ENCODE measurements around the gene NLRP9.

NLRP9 gene

DNA sequence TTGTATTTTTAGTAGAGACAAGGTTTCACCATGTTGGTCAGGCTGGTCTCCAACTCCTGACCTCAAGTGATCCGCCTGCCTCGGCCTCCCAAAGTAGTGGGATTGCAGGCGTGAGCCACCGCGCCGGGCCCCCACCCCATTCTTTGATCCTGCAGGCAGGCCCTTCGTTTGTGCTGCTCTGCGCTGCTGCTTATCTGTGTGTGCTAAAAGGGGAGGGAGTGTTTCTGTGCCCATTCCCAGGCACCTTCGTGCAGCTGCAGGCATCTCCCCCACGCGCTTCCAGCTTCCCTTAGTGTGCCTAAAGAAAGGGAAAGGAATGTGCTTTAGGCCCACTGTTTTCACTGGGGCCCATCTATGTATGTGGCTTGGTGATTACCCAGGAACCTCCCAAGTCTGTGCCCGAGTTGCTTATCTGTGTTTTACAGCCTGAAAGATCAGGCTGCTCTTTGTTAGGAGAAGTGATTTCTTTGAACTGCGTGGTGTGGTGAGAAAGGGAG is 36.0 kb downstream of the NLRP9 start:
- no peak for DNase-seq

GRCh38 chr19:55700813-55701212 is 37.4 kb downstream of the NLRP9 start:
- DNase-seq, result no peak

GRCh38 chr19:55699221-55699620 is 39.0 kb downstream of the NLRP9 start:
- DNase-seq, result no peak

DNA sequence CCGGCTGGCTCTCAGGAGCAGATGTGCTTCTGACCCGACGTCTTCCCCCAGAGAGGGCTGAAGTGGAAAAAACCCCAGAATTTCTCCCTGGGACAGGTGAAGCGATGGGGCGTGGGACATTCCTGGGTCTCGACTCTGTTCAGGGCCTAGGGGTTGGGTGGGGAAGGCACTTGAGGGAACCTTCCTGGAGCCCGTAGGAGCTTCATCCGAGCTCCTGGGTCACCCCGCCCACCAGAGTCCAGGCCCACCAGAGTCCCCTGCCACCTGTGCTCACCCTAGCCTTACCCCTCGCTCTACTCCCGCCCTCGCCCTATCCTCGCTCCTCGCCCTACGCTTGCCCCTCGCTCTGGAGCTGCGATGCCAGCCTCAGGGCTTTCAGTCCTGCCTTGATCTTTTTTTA is 39.9 kb downstream of the NLRP9 start:
- DNase-seq, result no peak

DNA sequence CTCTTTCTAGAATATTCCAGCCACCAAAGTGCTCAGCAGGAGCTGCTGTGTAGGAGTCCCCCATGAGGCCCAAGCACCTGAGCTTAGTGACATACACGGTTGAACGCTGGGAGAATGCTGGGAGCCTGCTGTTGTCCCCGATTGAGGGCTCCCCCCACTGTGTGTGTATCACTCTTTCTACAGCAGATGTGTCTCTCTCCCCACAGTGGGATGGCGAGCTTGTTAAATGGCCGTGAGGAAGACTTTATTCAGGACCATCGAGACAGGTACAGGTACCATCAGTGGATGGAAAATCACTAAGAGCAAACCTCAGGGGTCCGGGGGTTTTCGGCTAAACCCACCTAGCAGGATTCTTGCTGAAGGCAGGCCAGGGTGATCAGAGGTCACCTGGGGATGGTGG is 40.5 kb downstream of the NLRP9 start:
- no peak for DNase-seq

- no peak for DNase-seq
Observed at GRCh38 chr19:55697069-55697440, 41.1 kb downstream of the NLRP9 start.

DNA sequence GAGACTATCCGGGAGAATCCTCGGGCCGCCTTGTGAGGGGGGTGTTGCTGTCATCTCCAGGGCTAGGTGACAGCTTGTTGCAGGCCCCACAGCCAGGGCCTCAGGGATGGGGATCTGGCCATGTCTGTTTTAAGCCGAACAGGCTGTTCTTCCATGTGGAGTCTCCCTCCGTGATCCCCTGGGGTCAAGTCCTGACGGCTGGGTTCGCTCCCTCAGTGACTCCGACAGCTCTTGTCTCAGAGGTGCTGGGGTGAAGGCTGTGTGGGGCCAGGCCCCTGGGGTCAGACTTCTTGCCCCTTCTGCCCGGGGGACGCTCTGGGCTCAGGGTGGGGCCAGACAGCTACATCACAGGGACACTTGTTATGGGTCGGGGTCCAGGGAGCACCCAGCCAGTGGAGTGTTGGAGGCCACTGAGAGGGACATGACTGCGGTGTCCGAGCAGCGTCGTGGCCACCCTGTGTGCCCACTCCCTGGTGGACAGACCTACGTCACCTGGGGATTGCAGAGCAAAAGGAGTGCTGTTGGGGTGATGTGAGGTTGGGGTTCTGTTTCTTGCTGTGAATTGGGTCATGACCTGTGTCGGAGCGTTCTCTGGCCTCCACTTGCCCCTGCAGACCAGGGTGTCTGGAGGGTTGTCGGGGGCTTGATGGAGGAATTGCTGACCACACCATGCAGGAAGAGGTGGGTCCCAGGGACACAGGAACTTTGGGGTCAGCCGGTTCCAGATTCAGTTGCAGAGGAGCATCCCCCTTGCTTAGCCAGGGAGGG is 41.7 kb downstream of the NLRP9 start:
- DNase-seq, result no peak

DNA sequence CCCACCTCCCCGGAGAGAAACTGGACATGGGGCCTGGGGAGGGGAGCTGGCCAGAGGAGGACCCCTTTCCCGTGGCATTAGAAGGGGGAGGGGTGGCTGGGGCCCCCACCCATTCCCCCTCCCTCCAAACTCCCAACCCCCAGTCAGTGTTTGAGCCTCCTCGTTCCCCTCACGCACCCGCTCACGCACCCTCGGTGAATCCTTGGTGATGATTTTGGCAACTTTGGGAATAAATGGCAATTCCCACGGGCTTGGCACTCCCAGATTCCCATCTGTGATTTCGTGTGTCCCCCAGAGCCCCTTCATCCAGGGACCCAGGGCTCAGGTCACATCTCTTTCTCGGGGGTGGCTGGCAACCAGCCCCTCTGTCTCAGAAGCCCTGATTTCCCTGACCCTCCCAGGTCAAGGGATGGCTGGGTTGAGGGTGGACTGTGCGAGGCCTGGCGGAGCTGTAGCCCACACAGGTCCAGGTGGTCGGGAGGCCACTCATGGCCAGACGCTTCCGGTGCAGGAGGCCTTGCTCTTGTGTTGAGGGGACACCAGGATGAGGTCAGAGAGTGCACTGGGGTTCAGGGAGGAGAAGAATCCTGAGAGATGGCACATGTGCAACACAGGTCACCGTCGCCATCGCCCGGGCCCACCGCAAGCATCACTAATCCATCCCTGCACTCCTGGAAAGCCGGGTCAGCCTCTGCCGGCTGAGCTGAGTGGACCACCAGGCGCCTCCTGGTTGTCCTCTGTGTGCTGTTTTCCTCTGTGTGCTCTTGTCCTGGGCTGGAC is 42.5 kb downstream of the NLRP9 start:
- no peak for DNase-seq

DNA sequence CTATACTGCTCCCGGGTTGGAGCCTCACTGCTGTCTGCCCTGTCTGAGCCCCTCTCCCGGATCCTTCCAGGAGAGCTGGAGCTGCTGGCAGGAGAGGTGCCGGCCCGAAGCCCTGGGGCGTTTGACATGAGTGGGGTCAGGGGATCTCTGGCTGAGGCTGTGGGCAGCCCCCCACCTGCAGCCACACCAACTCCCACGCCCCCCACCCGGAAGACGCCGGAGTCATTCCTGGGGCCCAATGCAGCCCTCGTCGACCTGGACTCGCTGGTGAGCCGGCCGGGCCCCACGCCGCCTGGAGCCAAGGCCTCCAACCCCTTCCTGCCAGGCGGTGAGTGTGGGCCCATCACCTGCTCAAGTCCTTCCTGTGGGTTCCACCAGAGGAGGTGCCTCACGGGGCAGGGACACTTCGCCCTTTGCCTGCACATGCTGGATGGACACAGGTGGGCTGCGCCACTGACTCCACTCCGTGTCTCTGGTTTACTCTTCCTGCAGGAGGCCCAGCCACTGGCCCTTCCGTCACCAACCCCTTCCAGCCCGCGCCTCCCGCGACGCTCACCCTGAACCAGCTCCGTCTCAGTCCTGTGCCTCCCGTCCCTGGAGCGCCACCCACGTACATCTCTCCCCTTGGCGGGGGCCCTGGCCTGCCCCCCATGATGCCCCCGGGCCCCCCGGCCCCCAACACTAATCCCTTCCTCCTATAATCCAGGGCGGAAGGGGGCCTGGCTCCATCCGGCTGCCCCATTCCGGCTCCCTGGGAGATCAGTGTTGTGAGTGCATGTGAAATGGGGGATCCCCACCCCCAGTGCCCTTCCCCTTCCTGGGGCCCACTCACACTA is 43.3 kb downstream of the NLRP9 start:
- DNase-seq, result no peak

DNA sequence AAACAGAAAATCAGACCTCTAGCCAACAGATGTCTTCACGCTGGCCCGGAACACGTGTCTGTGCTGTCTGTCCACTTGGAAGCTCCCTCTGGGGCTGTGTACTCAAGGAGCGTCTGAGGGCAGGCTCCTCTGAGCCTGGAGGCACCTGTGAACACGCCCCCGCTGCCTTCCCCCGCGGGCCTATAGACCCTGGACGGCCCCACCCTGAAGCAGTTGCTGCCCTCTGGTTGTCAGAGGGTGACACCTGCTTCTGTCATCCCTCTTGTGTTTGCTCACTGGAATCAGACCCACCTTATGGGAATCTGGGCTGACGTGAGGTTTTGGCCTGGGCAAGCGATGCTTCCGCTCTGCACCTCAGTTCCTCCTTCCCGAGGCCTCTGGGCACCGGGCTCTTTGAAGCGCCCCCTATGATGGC is 44.0 kb downstream of the NLRP9 start:
- no peak for DNase-seq

- DNase-seq, result no peak
Observed at GRCh38 chr19:55693336-55693974, 44.7 kb downstream of the NLRP9 start.

DNA sequence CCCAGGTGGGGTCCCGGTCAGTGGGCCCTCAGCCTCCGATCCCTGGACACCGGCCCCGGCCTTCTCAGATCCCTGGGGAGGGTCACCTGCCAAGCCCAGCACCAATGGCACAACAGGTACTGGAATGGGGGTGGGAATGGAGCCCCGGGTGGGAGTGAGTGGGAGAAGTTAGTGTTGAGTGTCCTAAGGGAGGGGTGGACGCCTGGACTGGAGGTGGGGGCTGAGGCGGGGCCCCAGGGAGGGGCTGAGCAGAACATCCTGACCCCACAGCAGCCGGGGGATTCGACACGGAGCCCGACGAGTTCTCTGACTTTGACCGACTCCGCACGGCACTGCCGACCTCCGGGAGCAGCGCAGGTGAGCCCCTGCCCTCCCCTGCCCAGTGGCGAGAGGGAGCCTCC is 45.5 kb downstream of the NLRP9 start:
- DNase-seq, result no peak

- DNase-seq, result no peak
Observed at GRCh38 chr19:55691561-55692481, 46.4 kb downstream of the NLRP9 start.

GRCh38 chr19:55690769-55691545 is 47.2 kb downstream of the NLRP9 start:
- DNase-seq, result no peak

GRCh38 chr19:55690109-55690768 is 48.0 kb downstream of the NLRP9 start:
- no peak for DNase-seq

DNA sequence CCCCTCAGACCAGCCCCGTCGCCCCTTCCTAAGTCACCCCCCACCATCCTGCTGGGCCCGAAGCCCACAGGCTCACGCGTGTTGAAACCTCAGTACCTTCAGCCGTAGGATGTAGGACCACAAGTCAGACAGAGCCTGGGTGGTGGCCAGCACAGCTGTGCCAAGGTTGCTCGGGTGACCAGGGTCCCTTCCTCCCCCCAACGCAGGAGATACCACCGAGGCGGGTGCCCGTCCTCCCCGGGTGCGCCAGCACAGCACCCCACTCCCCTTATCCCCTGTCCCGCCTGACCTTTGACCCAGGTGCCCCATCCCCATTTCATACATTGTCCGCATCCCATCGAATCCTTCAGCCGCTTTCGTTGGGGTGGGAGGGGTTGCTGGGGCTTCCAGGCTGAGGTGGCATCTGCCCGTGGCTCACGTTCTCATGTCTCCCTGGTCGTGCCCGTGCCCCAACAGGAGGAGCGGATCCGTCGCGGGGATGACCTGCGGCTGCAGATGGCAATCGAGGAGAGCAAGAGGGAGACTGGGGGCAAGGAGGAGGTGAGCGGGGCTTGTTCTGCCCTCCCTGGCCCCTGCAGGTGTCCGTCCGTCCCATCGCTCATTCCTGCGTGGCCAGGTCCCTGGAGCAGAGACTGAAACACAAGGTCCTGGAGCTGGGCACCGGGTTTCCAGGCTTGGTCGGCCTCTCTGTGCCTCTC is 48.6 kb downstream of the NLRP9 start:
- DNase-seq, result no peak

DNA sequence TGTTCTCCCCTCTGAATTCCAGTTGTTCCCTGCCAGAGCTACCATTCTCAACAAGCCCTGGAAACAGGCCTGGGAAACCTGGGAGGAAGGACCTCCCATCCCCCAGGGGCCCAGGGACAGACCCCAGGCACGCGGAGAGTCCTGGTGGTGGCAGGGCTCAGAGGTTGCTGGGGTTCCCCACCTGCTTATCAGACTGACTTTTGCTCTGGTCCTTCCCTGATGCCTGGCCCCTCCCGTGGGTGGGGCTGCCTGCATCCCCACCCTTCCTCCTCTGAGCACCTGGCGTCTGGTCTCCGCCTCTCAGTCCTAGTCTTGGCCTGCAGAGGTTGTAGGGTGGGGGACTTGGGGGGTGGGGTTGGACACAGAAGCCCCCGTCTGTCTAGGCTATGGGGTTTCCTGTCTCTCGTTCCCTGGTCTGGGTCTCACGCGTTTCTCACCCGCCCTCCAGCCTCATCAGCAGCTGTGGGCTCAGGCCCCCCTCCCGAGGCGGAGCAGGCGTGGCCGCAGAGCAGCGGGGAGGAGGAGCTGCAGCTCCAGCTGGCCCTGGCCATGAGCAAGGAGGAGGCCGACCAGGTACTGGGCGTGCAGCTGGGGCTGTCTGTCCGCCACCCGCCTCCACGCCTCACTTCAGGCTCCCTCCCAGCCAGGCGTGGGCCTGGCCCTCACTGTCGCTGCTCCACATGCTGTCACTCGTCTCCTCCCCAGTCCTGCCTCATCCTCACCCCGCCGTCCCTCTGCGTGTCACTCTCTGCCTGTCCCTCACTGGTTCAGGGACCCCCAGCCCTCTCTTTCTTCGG is 49.6 kb downstream of the NLRP9 start:
- DNase-seq, result no peak

DNA sequence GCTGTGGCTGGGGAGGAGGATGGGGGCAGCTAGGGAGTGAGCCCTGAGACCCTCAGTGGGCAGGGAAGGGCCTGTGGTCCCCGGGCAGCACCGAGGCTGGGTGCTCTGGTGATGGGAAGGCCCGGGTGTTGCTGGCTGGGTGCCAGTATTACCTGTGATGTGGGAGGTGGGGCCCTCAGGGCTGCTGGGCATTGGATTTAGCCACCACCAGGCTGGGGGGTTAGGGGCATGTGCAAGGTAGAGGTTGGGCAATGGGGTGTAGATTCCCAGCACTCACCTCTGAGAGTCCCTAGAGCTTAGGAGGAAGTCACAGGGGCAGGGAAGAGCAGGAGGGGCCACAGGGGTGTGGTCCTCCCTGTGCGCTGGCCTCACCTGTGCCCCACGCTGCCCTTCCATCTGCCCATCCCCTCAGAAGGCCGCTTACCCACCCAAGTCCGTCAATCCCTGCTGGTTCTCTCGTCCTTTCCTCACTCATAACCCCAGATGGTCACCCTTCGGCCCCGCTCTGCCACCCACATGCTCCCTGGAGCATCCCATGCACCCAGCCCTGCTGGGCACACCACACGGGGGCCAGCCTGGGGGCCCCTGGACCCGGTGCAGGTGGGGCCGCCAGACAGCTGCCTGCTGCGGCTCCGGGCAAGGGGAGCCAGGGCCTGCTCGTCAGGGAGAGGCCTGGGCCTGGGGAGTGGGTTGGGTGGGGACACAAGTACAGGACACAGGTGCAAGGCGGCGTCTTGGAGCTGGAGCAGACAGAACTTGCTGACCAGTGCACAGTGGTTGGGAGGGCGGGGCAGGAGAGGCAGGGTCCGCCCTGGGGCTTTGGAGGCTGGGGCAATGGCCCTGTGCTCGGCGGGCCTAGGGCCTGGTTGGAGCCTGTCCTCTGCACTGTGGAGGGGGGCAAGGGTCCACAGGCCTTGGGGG is 50.7 kb downstream of the NLRP9 start:
- no peak for DNase-seq

Data from CD4-positive, alpha-beta T cell treated with Interleukin-4 for 1 hour (primary cell).